ENCODE measurements around the gene FBXO10.

- TF ChIP-seq FOS (IDR thresholded peaks at IDR 0.05; ENCODE audit: low read depth, low read length) (no peak), POLR2A (IDR thresholded peaks at IDR 0.05; ENCODE audit: low read depth, low read length) (no peak), CTCF (conservative IDR thresholded peaks at IDR 0.05; ENCODE audit: low read depth, low read length) (no peak), CEBPB (IDR thresholded peaks at IDR 0.05; ENCODE audit: low read depth, low read length) (peak; percentile 83), SMC3 (IDR thresholded peaks at IDR 0.05; ENCODE audit: low read depth, low read length) (no peak)
Measured at GRCh38 chr9:37574241-37574721, 1.9 kb downstream of the FBXO10 start.

All from IMR-90 (cell line).